Measurements from ENCODE around the gene F13A1.

- TF ChIP-seq EZH2 (IDR thresholded peaks at IDR 0.05; ENCODE audit: insufficient read depth, poor library complexity, severe bottlenecking) (no peak), EZH2phosphoT487 (IDR thresholded peaks at IDR 0.05; ENCODE audit: insufficient read depth, low read depth) (no peak)
Measured at GRCh38 chr6:6164367-6164766, 156.1 kb downstream of the F13A1 start.
